HepG2 (cell line): ENCODE measurements around the gene STX12. TPM values are rescaled to one million over a fixed set of nuclear protein-coding genes. Genes with fewer than 3 reads are reported as not detected.
A peak's percentile ranks its signal among the peaks of the same experiment; 100 is the strongest.

Experiments used
- CBX1 ChIP-seq: IDR thresholded peaks from one replicate; pipeline ENCODE4 v1.6.1; 2016; ENCODE audit warnings: antibody characterized with exemption, low read depth
- MED8 ChIP-seq: sonication (generic); formaldehyde crosslinking; IDR thresholded peaks from 2 replicates; pipeline ENCODE4 v1.8.1; 2023; ENCODE audit warnings: mild to moderate bottlenecking, missing genetic modification reagents; ENCODE audit not compliant: insufficient replicate concordance
- NCOA2 ChIP-seq: sonication (generic); formaldehyde crosslinking; IDR thresholded peaks from 2 replicates; pipeline ENCODE4 v1.8.0; 2022; ENCODE audit warnings: inconsistent platforms
- NCOR1 ChIP-seq: fragments of 200-600 bp; sonication (generic); IDR thresholded peaks from 2 replicates; pipeline ENCODE4 v1.7.0; 2017; ENCODE audit warnings: antibody characterized with exemption, low read length, borderline replicate concordance
- PRDM4 ChIP-seq: sonication (generic); formaldehyde crosslinking; IDR thresholded peaks from 2 replicates; pipeline ENCODE4 v1.9.0; 2021; ENCODE audit warnings: missing genetic modification reagents, borderline replicate concordance
- RCOR2 ChIP-seq: IDR thresholded peaks from 2 replicates; pipeline ENCODE4 v1.6.1; 2016; ENCODE audit warnings: missing biosample characterization, missing genetic modification reagents
- SIX4 ChIP-seq: sonication (generic); formaldehyde crosslinking; IDR thresholded peaks from 2 replicates; pipeline ENCODE4 v1.4.0; 2020; ENCODE audit warnings: missing genetic modification reagents
- SSRP1 ChIP-seq: IDR thresholded peaks from 2 replicates; pipeline ENCODE4 v1.6.1; 2016; ENCODE audit warnings: control low read depth
- TFDP1 ChIP-seq: IDR thresholded peaks from 2 replicates; pipeline ENCODE4 v1.6.1; 2016; ENCODE audit warnings: missing compliant biosample characterization, missing genetic modification reagents, borderline replicate concordance
- THAP9 ChIP-seq: sonication (generic); formaldehyde crosslinking; IDR thresholded peaks from 2 replicates; pipeline ENCODE4; 2020; ENCODE audit warnings: missing genetic modification reagents, mild to moderate bottlenecking, borderline replicate concordance
- ZBTB4 ChIP-seq: sonication (generic); formaldehyde crosslinking; IDR thresholded peaks from 2 replicates; pipeline ENCODE4 v1.4.0; 2020; ENCODE audit warnings: missing genetic modification reagents, mild to moderate bottlenecking, borderline replicate concordance
- ZNF282 ChIP-seq: fragments of 450-650 bp; IDR thresholded peaks from 2 replicates; pipeline ENCODE4 v1.6.1; 2018; ENCODE audit not compliant: partially characterized antibody
- ZNF670 ChIP-seq: sonication (generic); formaldehyde crosslinking; IDR thresholded peaks from 2 replicates; pipeline ENCODE4 v1.8.0; 2022; ENCODE audit warnings: mild to moderate bottlenecking, missing genetic modification reagents, borderline replicate concordance
- ZNF704 ChIP-seq: sonication (generic); formaldehyde crosslinking; IDR thresholded peaks from 2 replicates; pipeline ENCODE4 v1.8.1; 2023; ENCODE audit warnings: mild to moderate bottlenecking, inconsistent platforms, moderate library complexity, missing genetic modification reagents, borderline replicate concordance
- ZNF709 ChIP-seq: sonication (generic); formaldehyde crosslinking; IDR thresholded peaks from 2 replicates; pipeline ENCODE4 v1.5.0; 2020; ENCODE audit warnings: mild to moderate bottlenecking, missing genetic modification reagents
- polyA plus RNA-seq, 8 experiments: library from polyadenylated mRNA; depleted of rRNA in 3 of 8; stranded (reverse) in 7 of 8; unstranded in 1 of 8; fragments of >200 nt; fragmentation: Illumina TruSeq in 4 of 8; extraction: Trizol in 4 of 8; gene quantifications; 2 replicates each; pipeline versions ENCODE4 v1.2.1 to v1.2.3, GENCODE V29; 2011 to 2016; ENCODE audit warnings: low read depth in 4 of 8, missing spikeins in 1 of 8, mixed read lengths in 1 of 8; ENCODE audit not compliant: insufficient read depth in 1 of 8
- total RNA-seq, 5 experiments: library from RNA; depleted of rRNA; stranded (reverse); fragments of >200 nt; fragmentation: Illumina TruSeq; extraction: Trizol; gene quantifications; 2 replicates each; pipeline ENCODE4 v1.2.3, GENCODE V29; 2016; ENCODE audit warnings: low read depth in 1 of 5

The STX12 gene
- total and polyA plus RNA-seq, 2 of the 13 experiments (the other 11 are each of a cell fraction or from before 2014, with no cell fraction given): 9.0 to 19.7 TPM

GRCh38 chr1:27772932-27773825 lies at the start of gene STX12 (continued):
- TF ChIP-seq PRDM4: no peak
- TF ChIP-seq SSRP1 (CRISPR knock-in tag): no peak
- no peak for TF ChIP-seq NCOA2 (CRISPR knock-in tag)
- TF ChIP-seq ZNF709: 0 out of 2 replicates have a peak, but pooled peaks have one; percentile 36
- no peak for TF ChIP-seq ZNF670
- 0 out of 2 replicates have a peak, but pooled peaks have one; percentile 46 for TF ChIP-seq ZNF704
- TF ChIP-seq RCOR2: no peak
- TF ChIP-seq MED8 (CRISPR knock-in tag): peak; percentile 18
- no peak for TF ChIP-seq TFDP1
- TF ChIP-seq CBX1: peak; percentile 36
- TF ChIP-seq SIX4 (CRISPR knock-in tag): no peak
- no peak for TF ChIP-seq ZNF282
- peak; percentile 40; the same call in 1 of the 2 replicates for TF ChIP-seq NCOR1
- no peak for TF ChIP-seq ZBTB4 (CRISPR knock-in tag)
- peak; percentile 70; the same call in 1 of the 2 replicates for TF ChIP-seq THAP9 (CRISPR knock-in tag)
